ENCODE measurements around the gene NEBL.

The NEBL gene

DNA sequence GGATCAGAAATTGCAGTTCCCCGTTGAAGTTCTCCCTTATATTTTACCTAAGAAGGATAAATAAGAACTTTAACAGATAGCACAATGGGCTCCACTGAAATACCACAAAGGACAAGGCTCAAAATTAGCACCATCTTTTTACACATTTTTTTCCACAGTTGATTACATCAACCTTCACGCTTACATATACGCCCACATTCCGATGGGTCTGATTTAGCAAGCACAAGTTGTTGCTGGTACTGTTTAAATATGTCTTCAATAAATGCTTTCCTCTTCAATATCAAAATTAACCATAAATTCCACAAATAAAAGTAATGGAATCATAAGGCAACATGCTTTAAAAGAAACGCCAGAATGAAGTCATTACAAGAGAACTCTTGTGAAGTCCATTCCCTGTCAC lies 79.5 kb downstream of the NEBL start:
- Histone ChIP-seq H3K4me3 (no peak overlapping the region), H3K27ac (peak overlapping the region in 1 of 21 experiments; percentile 12)

DNA sequence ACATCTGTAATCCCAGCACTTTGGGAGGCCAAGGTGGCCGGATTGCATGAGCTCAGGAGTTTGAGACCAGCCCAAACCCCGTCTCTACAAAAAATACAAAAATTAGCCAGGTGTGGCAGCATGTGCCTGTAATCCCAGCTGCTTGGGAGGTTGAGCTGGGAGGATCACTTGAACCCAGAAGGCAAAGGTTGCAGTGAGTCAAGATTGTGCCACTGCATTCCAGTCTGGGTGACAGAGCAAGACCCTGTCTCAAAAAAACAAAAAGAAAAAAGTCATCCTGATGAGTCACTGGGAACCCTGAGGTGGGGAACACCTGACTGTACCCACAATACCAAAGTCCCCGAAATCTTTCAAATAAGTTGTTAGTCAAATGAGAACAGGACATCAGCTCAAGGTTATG lies 80.0 kb downstream of the NEBL start:
- Histone ChIP-seq H3K4me3 (no peak overlapping the region), H3K27ac (no peak overlapping the region)

DNA sequence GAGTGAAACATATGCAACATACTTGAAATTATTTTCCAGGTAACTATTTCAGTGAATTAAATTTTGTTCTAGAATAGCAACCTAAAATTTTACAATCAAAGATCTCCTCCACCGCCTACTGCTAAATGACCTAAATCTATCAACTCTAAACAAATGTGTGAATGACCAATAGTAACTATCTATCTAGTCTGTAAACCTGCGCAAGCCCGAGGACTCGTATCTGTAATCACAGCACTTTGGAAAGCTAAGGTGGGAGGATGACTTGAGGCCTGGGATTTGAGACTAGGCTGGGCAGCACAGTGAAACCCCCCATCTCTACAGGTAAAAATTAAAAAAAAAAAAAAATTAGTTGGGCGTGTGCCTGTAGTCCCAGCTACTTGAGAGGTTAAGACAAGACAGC lies 83.0 kb downstream of the NEBL start:
- no peak overlapping the region for H3K27ac ChIP-seq
- no peak overlapping the region for H3K4me3 ChIP-seq

DNA sequence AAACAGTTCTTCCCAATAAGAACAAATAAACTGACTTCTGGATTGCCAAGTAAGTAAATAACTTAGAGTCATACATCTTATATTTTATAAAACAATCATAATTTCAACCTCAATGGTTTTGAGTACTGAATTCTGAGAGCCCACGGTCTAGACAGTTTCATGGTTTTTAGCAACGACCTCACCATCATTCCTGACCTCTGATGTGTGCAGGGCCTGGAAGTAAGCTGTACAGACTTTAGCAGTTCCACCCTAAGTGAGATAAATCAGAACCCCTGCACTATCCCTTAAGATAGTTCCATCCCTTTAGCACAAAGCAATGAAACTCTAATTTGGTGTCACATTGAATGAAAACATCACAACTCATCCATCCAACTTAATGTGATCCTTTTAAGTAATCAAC lies 86.0 kb downstream of the NEBL start:
- Histone ChIP-seq H3K4me3 (no peak overlapping the region), H3K27ac (no peak overlapping the region)

DNA sequence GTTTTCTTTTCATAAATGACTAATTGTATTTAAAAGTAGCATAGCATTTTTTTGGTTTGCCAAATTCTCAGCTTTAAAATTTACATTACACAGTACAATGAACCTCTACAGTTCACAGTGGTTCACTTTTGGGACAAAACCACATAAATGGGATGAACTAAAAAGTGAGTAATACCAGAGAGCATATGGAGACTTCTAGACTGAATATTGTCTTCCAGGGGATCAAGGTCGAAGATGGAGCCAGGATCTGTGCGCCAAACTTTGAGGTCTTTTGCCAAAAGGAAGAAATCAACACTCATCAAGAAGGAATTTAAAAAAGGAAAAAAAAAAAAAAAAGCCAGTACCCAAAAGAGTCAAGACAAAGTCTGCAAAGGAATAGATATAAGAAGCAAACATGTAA lies 87.5 kb downstream of the NEBL start:
- peak overlapping the region in 1 of 21 experiments; percentile 37 for H3K27ac ChIP-seq
- no peak overlapping the region for H3K4me3 ChIP-seq

DNA sequence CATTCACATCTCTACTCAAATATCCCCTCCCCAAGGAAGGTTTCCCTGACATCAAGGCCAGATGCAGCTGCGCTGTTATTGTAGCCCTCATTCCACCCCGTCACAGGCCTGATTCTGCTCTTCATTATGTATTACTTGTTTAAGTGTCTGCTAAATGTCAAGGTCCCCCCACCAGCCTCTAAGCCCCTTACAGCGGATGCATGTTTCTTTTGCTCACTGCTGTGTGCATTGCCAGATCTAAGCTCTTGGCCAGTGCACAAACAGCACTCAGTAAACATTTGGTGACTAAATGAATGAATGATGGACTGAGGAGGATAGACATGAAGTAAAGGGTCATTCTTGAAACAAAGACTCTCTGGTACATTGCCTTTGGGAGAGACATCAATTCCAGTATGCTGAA lies 90.6 kb downstream of the NEBL start:
- H3K4me3 ChIP-seq = no peak overlapping the region
- no peak overlapping the region for H3K27ac ChIP-seq

DNA sequence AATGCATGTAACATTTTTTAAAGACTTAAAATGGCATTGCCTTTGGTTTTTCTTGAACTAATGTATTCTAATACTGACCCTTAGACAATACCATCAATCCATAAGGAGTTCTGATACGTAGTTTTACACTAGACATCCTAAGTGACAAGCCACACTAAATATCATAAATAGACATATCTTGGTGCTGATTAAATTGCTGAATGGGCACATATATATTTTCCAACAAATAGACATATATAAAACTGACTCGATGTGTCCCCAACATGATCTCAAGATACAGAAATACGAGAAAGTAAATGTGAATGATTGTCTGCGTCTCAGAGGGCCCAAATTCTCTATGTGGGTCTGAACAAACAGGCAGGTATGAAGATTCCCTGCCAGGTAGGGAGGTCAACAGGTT lies 99.8 kb downstream of the NEBL start:
- Histone ChIP-seq H3K27ac (no peak overlapping the region), H3K4me3 (no peak overlapping the region)

DNA sequence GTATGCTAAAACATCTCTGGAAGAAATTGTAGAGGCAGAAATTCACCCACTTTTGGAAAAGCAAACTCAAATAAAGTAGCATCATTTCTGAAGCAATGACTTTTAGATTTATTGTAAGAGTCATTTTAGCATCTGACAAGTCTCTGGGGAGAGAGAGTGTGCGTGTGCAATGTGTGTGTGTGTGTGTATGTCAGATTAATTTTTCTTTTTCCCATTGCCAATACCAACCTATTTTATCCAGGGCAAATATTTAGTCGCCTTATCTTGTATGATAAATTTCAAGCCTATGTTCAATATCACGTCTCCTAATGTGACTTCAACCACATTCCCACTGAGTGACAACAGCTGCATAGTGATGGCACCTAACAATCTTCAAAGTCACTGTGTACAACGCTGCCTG lies 101.7 kb downstream of the NEBL start:
- no peak overlapping the region for H3K4me3 ChIP-seq
- H3K27ac ChIP-seq = no peak overlapping the region

DNA sequence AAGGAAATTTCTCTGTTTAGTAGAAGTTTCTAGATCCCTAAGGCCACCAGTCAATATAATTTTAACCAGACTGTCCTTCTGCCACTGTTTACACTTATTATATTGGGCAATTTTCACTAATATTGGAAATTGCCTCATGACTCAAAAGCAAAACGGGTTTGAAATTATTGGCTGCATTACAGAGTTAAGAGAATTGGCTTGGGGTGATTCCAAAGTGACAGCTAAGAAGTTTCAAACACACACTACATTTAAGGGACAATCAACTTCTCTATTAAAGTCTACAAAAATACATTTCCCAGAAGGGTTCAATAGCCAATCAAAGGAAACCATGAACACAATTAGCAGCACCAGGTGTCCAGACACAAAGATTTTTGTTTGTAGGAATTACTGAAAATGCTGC lies 111.9 kb downstream of the NEBL start:
- H3K4me3 ChIP-seq = no peak overlapping the region
- no peak overlapping the region for H3K27ac ChIP-seq

DNA sequence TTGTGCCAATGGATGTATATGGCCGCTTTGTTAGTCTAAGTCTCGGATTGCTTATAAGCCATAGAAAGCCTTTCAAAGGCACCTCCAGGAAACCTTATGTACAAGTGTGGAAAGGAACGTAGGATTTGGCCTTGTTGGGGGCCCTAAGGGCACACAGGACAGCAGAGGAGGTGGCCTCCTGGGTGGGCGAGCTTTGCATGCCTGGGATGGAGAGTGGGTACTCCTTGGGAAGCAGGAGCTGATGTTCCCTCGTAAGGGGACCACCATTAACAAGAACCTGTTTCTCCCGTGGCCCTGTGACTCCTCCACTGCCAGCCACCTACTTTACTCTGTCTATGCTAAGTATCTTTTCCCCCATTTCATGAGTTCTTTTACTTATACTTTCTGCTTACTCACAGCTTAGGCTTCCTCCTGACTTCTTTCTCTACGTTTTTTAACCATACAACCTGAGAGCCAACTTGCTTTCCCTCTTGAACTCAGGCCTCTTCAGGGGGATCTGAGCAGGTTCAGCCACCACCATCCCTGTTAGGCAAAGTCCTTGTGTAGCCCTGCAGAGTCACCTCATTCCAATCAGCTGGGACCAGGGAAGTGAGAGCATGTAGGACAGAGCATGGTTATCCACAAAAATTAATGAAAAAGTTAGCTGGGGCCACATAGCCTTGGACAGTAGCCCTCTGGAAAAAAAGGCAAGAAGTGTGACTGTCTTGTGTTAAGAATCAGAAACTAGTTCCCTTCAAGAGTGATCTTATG lies 118.9 kb downstream of the NEBL start:
- Histone ChIP-seq H3K27ac (no peak overlapping the region), H3K4me3 (no peak overlapping the region)

DNA sequence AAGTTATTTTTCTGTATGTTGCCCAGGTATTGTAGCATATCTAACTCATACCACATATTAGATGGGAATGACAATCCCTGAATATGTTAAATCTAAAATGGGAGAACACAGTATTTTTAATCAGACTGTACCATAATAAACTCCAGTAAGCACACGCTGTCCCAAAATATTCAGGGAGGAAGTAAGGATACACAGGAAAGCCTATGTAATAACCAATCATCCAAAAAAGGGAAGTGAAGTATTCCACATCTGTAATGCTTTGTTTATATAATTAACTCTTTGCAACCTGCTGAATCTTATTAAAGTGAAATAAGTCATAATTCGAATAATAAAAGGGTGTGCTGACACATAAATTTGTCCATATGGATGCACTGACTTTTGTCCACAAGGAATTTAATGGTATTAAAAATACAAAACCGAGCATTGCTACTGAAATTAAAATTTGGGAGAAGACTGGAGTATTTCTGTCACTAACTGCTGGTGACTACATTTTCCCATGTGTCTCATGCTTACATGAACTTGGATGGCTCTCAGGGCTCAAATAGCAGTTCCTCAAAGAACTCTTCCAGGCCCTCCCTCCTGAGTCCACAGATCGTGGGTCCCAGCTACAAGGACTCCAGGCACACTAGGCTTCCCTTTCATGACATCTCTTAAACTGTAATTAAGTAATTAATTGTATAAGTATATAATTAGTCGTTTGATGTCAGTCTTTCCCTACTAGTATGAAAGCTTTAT lies 120.6 kb downstream of the NEBL start:
- Histone ChIP-seq H3K4me3 (no peak overlapping the region), H3K27ac (peak overlapping the region in 1 of 21 experiments; percentile 17)

DNA sequence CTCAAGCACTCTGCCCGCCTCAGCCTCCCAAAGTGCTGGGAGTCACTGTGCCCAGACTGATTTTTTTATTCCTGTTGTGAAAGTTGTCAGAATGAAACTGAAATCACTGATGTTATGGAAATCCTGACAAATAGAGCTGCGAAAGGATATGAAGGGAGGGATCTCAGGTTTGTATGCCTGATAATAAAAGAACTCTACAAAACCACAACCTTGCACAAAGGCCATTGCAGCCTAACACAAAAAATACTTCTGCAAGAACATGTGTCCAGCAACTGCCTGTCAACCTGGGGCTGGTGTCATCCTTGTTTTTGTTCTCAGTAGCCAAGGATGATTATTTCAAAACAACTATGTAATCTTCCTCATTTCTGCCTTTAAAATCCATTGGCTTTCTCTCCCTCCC lies 126.1 kb downstream of the NEBL start:
- Histone ChIP-seq H3K27ac (no peak overlapping the region), H3K4me3 (no peak overlapping the region)

DNA sequence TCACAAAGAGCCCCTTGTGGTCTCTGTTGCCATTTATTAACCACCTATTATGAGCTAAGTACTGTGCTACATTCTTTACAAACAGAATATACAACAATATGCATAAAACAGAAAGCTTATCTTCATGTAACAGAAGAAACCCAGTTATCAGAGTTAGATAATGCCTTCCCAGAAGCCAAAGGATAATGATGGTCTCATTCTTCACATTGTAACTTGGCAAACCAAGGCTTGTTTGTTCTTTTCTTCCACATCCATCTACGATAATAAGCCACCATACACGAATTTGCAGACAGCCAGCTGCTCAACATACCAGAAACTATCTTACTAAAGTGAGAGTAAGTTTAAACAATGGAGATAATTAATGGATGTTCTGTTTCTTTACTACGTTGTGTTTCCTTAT lies 127.6 kb downstream of the NEBL start:
- H3K4me3 ChIP-seq = no peak overlapping the region
- no peak overlapping the region for H3K27ac ChIP-seq

DNA sequence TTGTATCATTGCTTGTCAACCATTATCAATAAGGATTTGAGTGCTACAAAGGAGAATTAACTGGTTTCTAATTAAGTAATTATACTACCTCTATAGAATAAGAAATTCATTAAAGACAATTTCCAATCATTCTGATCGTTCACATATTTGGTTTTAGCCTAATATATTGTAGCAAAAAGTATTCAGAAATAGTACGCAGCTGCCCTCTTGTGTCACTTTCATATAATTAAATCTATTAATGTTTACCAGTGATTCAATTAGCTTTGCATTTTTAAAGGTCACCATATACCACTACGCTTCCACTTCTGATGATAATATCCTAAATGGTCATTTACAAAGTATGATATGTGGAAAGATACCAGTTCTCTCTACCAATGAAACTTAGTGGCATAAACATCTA lies 128.3 kb downstream of the NEBL start:
- Histone ChIP-seq H3K27ac (no peak overlapping the region), H3K4me3 (no peak overlapping the region)

DNA sequence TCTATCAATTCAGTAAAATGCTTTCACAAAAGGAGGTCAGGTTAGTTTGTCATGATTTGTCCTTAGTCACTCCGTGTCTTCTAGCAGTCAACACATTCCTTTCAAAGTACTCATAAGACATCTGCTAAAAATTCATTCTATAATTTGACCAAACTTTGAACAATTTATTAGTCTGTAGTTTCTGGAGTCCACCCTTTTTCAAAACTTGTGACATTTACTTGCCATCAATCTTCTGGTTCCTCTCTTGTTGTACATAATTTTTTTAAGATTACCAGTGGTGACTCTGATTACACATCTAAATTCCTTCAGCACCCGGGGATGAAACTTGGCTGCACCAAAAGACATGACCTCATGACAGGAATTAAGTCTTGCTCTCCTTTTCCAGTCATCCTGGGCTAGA lies 130.1 kb downstream of the NEBL start:
- Histone ChIP-seq H3K4me3 (no peak overlapping the region), H3K27ac (peak overlapping the region in 3 of 21 experiments; percentile 29 to 74 (median 32))

DNA sequence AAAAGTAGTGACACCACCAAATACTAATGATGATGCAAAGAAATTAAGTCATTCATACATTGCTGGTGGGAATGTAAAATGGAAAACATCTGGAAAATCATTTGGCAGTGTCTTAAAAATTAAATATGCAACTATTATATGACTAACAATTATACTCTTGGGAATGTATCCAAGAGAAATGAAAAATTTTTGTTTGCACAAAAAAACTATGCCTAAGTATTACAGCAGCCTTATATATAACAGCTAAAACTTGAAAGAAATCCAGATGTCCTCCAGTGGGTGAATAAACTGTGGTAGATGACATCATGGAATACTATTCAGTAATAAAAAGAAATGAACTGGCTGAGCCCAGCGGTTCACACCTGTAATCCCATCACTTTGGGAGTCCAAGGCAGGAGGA lies 132.0 kb downstream of the NEBL start:
- Histone ChIP-seq H3K4me3 (no peak overlapping the region), H3K27ac (no peak overlapping the region)

DNA sequence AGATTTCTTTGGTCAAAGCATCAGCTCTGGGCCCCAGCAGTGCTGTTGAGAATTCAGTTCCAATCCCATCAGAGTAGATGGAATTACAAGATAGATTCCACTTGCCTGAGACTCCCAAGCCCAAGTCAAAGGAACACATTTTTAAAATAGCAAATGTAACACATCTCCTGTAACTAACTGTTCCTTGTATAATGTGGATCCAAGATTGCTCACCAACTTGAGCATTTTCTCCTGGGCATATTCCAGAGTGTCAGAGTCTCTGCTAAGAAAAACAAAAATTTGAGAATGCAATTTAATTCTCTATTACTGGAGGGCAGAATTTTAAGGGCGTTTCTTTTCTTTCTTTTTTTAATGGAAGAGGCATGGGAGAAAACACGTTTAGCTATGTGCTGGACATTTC lies 136.7 kb downstream of the NEBL start:
- Histone ChIP-seq H3K4me3 (no peak overlapping the region), H3K27ac (no peak overlapping the region)

DNA sequence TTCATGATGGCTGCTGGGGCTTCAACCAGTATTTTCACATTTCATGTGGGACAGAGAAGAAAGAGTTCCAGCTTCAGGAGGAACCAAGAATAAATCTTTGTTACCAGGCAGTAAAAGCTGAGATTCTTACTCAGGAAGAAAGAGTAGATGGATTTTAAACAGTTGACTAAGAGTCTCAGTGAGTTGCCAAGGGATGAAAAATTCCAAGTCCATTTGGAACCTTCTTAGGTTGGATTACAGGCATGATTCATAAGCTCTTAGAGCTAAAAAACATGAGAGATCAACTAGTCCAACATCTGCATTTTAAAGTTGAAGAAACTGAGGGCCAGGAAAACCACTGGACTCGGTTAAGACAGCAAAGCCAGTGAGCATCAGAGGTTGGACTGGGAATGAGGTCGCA lies 148.6 kb downstream of the NEBL start:
- no peak overlapping the region for H3K27ac ChIP-seq

DNA sequence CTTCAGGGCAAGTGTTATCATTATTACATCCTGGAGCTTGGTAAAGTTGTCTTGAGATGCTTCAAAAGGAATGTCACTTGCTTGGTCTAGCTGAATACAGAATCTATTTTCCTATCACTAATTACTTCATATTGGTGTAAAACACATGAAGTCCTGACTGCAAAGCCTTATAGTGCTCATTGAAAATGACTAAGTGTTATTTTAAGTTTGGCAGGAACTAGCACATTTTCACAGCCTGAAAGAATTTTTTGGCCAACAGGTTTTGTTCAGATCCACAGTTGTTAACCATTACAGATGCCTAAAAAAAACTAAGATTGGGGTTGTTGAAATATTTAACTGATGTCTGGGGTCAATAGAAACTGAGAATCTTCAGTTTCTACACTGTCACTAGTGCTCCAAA lies 149.3 kb downstream of the NEBL start:
- H3K4me3 ChIP-seq = no peak overlapping the region

More for the DNA sequence above, 148.6 kb downstream of the NEBL start:
- H3K4me3 ChIP-seq = no peak overlapping the region

DNA sequence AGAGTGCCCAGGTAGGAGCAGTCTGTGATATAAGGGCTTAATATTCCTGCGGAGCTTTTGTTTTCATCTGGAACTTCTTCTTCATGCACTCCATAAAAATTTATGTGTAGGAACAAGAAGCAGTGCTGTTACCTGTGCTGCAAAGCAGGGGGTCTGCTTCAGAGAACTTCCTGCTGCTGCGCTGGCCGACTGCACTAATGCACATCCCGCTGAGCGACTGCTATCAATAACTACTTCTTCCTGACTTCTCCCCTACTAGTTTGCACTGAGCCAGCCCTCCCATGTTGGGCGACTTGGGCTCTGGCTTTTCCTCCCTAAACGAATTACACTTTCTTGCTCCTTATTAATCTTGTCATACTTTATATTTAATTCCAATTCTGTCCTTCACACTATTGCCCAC lies 150.3 kb downstream of the NEBL start:
- no peak overlapping the region for H3K4me3 ChIP-seq

More for the DNA sequence above, 149.3 kb downstream of the NEBL start:
- no peak overlapping the region for H3K27ac ChIP-seq

DNA sequence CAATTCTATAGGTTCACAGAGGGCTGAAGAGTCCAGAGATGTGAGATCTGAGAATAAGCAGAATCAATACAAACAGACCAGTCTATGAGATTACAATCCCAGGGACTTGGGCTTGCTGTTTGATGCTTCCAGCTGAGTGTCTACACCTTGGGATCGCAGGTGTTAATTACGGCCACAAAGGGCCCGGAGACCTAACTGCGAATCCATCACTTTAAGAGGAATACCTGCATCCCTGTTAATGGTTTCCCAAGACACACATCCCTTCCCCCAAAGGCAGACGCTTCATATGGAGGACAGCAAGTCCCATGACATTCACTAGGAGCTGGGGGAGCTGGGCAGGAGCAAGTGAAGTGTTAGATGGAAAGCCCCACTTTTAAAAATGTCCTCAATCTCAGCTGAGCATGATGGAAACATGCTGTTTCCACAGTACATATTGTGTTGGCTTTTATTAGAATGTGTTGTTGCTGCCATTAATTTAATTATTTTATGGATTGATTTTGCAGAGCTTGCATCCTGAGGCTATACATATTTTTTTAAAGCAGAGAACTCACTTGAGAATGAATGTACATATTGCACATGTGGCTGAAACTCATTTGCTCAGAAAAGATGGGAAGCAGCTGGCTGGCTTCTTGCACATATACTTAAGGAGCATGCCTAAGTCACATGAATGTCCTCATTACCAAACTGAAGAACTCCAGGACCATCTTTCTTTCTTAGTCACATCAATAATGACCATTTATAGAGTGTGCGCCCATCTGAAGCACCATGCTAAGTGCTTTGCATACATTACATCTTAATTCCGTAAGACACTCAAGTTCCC lies 151.3 kb downstream of the NEBL start:
- no peak overlapping the region for H3K4me3 ChIP-seq
- H3K27ac ChIP-seq = no peak overlapping the region

More for the DNA sequence above, 150.3 kb downstream of the NEBL start:
- H3K27ac ChIP-seq = no peak overlapping the region
